ENCODE results near the gene APOL4.
"Not testable (repeated sequence)": the region's sequence is repeated elsewhere in the genome, so short reads cannot be mapped to it uniquely, and the experiment has no call there.

The APOL4 gene, protein sequence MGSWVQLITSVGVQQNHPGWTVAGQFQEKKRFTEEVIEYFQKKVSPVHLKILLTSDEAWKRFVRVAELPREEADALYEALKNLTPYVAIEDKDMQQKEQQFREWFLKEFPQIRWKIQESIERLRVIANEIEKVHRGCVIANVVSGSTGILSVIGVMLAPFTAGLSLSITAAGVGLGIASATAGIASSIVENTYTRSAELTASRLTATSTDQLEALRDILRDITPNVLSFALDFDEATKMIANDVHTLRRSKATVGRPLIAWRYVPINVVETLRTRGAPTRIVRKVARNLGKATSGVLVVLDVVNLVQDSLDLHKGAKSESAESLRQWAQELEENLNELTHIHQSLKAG

DNA sequence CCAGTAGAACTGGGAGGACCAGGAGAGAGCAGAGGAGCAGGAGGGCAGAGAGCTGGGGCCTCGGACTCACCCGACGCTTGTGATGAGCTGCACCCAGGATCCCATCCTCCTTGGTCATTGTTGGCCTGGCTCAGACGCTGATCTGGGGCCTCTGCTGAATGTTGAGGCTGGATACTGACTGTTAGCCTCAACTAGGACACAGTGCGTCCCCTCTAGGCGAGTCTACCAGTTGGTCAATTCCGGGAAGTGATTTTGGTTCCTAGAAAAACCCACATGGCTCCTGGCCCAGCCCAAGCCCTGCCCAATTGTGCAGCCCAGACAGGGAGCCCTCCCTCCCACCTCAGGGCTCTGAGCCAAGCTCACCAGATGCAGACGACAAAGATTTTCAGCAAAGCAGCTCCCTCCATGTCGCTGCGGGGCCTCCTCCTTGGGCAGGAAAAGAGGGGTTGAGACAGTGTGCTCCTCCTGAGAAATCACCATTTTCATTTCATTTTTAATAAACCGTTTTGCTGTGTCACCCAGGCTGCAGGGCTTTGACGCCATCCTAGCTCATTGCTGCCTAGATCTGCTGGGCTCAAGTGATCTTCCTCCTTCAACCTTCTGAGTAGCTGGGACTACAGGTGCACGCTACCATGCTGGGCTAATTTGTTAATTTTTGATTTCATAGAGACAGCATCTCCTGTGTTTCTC, at the start of gene APOL4:
APOL4 (minus strand) TSS at position 180 of the 690 bp plus-strand sequence; CDS start at position 105, 75 bp downstream.
- DNase-seq (ENCODE audit: low read depth, low spot score) = peak; percentile 39

DNA sequence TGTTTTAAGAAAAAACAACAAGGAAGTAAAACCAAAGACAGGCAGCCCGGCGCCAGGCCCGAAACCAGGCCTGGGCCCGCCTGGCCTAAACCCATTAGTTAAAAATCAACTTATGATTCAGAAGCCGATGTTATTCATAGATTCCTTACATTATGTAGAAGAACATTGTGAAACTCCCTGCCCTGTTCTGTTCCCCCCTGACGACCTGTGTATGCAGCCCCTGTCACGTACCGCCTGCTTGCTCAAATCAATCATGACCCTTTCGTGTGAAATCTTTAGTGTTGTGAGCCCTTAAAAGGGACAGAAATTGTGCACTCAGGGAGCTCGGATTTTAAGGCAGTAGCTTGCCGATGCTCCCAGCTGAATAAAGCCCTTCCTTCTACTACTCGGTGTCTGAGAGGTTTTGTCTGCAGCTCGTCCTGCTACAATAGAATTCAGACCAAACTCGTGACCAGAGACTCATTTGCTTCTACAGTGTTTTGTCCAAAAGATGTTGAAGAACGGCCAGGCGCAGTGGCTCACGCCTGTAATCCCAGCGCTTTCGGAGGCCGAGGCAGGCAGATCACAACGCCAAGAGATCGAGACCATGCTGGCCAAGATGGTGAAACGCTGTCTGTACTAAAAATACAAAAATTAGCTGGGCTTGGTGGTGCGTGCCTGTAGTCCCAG, 48.8 kb upstream of the APOL4 start:
- not testable (repeated sequence) for DNase-seq (ENCODE audit: low read depth, low spot score)

DNA sequence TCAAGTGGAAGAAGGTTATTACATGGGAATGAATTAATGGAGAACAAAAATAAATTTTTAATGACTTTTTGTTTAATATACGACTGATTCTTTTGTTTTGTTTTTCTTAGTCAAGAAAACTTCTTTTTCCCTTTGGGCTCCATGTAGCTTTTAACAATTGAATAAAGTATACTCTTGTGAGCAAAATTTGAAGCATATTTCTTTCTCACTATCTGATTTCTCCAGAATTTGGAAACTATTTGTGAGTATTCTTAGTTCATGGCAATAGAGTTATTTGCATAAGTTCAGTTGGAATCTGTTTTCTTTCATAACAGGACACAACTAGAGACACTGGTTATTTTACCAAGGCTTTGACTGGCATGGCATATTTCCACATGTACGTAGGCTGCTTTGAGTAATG, 47.6 kb upstream of the APOL4 start:
- DNase-seq (ENCODE audit: low read depth, low spot score) = no peak

DNA sequence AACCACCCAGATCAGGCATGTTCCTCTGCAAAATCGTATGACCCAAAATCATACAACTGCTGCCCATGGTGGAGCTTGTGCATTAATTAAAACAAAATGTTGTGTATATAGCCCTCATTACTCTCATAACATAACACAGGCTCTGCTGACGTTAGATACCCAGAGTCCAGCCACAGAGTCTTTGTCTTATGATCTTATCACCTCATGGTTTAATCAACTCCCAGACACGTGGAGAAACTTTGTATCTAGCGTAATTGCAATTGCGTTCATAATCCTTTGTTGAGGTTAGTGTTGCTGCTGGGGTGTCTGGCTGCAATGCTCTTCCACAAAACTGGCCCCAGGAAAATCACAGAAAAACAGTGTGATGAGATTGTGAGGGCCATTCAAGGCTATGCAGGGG, 46.3 kb upstream of the APOL4 start:
- no peak for DNase-seq (ENCODE audit: low read depth, low spot score)

DNA sequence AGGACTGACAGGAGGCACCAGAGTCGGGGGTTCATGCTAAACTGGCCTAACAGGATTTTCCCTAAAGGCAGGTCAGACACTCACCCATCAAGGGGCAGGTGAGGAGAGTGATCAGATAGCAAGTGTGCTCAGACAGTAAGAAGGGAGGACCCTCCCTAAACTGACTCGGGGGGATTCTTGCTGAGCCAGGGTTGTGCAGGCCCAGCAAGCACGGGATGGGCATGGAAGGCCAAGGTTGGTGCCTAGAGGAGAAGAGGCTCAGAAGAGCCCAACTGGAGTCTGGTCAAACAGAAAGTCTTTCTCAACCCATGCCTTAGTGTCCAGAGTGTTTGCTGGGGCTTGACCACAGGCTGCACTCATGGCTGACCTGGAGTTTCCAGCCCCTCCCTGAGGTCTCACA, 45.1 kb upstream of the APOL4 start:
- no peak for DNase-seq (ENCODE audit: low read depth, low spot score)

DNA sequence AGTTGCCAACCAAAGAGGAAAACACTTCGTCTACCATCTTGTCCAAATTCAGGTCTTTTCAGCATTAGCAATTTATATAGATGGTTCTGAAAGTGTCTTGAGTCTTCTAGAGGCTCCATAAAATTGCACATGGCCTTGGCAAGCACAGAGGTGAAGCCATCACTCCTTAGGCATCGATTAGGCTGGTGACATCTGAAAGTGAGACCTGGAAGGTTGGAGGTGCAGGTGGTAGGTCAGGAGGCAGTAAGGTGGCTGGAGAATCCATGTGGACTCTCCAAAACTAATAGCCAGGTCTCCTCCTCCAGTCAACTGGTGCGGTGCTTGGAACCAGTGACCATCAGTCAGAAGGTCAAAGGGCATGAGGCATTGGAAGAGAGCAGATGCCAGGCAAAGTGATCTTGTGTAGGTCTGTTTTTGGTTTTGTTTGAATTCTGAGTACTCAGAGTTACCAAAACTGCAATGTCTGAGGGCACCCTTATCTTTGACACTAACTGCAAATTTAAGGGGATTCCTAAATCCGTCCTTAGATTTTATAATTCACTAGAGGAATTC, 44.3 kb upstream of the APOL4 start:
- DNase-seq (ENCODE audit: low read depth, low spot score) = no peak

DNA sequence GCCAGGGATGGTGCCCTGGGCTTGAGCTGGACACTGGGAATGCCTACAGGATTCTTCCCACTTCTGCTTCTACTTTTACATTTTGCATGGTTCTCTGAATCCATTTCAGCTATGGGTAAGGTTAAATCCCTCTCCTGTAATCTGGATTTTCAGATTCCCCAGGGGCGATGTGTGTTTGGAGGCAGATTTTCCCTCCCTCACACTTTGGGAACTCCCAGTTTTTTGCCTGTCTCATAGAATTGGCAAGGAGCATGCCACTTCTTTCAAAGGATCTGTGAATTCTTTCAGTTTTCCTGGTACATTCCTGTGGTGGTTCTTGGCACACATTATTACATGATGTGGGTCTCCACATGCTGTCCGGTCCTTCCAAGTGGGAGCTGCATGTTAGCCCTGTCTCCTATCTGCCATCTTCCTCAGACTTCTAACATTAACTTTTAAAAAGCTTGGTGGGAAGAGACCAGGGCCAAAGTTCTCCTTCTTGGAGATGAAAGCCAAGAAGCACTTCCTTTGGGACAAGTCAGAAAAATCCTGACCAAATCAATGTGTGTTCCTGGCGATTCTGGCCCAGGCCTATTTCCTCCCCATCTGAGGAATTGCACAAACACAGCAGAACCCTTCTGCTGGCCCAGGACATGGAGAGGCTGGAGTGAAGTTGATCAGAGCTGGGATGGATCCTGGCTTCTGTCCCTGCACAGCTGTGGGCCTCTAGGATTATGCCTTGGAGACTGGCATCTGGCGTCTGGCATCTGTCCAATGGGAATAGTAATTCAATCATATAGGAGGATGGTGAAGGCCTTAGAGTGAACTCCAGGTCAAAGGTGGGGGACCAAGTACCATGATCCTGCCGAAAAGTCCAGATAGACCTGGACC, 43.1 kb upstream of the APOL4 start:
- DNase-seq (ENCODE audit: low read depth, low spot score) = peak; percentile 85

DNA sequence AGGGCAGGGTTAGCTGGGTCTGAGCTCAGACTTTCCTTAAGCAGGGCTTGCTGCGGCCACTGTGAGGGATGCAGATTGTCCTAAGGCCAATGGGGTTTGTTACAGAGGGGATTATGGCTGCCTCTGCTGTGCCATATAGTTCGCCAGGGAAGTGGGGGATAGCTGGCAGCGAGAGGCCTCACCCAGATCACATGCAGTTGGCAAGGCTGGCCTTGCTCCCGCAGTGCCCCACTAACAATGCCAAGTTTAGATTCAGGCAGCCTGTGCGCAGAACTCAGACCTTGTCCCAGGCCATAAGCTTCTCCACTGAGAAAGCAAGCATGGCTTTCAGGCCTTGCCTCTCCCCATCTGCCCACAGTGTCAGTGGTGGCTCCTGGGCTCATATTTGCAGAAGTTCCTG, 42.4 kb upstream of the APOL4 start:
- DNase-seq (ENCODE audit: low read depth, low spot score) = peak; percentile 4

DNA sequence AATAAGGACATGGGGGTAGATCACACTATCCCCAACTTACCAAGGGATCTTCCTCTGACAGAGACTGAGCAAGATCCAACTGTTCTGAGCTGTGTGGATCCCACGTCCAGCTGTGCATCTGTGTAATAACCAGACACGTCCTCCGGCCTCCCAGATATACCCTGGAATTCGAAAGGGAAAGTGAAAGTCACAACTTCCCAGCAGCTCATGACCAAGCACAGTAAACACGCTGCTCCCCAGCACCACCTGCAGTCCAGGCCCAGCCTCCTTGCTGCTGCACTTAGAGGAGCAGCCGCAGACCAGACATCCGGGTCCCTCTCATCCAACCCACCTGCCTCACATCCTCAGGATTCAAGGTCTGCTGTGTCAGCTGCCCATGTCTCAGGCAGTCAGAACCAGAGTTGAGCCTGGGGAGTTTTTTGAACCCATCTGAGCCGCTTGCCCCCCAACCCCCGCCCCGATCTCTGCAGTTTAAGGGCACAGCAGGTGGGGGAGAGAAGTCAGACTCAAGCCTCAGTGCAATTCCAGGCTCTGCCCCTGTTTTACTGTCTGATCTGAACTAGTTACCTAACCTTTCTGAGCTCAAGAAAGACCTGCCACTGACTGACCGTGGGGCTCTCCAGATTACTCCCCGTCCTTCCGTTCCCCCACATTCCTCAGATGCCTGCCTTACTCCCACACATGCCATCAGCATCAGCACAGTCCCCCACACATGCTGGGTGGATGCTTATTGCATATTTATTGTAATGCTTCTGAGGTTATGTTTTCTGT, 38.0 kb upstream of the APOL4 start, which contains the start of gene APOL2:
APOL2 (minus strand) TSS at position 127 of the 771 bp plus-strand sequence. CDS start 6,365 bp downstream, outside the sequence.
- DNase-seq (ENCODE audit: low read depth, low spot score) = peak; percentile 95

DNA sequence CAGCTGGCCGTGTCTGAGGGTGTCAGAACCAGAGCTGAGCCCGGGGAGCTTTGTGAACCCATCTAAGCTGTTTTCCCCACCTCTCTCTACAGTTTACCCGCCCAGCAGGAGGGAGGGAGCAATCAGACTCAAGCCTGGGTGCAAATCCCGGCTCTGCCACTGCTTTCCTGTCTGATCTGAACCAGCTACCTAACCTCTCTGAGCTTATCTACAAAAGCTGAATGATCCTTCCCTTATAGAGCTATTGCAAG, 37.5 kb upstream of the APOL4 start:
- DNase-seq (ENCODE audit: low read depth, low spot score) = no peak

DNA sequence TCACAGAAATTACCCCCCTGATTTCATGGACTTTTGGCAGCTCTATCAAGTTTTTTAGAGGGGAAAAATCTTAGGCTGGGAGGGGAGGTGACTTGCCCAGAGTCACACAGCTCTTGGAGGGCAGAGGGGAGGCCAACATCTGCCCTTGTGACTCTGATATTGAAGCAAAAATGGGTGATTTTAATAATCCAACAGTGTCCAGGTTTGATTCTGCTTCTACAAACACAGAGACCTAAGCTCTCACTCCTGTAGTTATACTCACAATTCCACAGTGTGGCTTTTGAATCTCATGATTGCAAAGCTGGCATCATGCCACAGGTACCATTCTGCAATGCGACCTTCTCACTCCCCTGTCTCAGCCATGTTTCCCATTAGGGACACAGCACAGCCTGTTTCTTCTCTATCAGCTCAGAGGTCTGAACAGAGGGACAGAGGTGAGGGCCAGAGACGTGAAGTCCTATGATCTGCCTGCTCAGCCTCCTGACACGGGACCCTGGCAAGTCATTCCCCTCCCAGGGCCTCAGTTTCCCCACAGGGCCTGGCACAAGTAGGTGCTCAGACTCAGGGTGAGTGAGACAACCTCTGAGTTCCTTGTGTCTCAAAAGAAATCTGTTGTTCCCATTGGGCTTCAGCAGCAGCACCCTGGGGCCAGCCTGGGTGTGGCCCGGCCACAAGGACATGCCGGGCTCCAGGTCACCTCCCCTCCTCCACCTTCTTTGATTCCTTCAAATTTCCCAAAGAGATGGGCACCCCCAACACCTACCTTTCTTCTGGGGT, 37.0 kb upstream of the APOL4 start:
- DNase-seq (ENCODE audit: low read depth, low spot score) = no peak

DNA sequence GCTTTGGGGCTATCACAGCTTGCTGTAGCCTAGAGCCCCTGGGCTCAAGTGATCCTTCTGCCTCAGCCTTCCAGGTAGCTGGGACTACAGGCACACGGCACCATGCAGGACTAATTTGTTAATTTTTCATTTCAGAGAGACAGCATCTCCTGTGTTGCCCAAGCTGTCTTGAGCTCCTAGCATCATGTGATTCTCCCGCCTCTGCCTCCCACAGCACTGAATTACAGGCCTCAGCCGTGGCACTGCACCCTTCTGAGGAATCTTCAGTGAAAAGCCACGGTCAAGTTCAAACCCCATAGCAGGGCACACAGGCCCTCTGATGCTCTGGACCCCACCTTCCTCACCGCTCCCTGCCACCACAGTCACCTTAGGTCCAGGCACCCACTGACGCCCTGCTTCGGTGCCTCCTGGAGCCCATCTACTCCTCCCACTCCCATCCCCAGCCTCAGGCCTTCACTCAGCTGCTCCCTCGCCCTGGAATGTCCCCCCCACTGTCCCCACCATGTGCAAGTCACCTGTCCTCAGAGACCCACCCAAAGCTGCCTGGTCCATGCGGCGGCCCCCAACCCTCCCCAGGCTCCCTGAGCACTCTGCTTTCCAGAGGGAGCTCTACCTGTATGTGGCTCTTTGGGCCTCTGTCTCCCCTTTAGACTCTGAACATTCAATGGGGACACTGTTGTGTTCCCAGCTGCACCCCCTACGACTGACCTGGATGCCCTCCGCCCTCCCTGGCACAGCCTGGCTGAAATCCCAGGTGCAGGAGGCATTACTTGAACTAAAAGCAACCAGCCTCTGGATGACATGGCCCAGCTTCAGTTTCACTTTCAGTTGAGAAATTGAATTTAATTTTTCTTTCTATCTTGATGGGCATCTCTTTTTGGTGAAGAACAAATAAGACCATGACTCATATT, 36.1 kb upstream of the APOL4 start:
- DNase-seq (ENCODE audit: low read depth, low spot score) = no peak

DNA sequence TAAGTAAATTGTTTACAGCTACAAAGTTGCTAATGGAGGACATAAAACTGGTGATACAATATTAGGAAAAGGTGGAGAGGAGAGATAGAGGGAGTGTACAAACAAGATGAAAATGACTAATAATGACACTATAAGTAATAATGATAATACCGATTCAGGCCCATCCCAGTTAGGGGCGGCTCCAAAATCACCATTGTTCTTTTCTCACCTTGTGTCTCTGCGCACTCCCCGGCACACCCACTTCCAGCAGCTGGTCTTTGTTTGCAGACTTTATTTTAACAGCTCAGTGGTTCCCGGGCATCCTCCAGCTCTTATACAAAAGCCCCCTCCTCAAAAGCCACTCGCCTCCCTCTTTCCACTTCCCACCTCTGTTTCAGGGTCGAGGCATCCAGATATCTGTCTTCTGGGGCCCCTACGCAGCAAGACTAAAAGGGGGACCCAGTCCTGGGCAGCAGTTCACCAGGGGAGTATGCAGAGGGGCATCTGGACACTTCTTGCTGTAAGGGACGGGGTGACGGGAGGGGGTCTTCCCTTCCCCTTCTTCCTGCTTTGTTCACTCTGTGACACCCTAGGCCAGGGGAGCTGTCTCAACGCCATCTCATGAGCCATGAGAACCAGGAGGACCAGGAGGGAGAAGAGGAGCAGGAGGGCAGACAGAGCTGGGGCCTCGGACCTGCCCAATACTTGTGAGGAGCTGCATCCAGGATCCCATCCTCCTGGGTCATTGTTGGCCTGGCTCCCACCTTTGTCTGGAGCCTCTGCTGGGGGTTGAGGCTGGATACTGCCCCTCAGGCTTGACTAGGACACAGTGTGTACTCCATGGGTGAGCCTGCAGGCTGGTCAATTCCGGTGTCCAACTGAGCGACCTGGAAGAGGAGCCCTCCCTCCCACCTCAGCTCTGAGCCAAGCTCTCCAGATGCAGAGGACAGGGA, 35.0 kb upstream of the APOL4 start:
- no peak for DNase-seq (ENCODE audit: low read depth, low spot score)

DNA sequence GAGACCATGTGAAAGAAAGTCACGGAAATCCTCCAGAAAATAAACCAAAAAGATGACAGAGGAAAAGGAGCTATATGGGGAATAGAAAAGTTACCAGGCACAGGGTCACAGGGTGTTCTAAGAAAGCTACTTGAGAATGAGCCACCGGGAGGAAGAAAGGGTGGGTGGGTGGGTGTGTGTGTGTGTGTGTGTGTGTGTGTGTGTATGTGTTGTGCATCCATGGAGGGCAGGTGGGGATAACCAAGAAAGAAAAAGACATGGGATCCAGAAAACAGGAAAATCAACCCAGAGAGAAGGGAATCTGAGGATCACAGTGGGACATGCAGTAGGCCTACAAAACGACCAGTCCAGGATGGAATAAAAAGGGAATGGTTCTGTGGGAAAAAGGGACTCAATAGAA, 34.0 kb upstream of the APOL4 start:
- no peak for DNase-seq (ENCODE audit: low read depth, low spot score)

DNA sequence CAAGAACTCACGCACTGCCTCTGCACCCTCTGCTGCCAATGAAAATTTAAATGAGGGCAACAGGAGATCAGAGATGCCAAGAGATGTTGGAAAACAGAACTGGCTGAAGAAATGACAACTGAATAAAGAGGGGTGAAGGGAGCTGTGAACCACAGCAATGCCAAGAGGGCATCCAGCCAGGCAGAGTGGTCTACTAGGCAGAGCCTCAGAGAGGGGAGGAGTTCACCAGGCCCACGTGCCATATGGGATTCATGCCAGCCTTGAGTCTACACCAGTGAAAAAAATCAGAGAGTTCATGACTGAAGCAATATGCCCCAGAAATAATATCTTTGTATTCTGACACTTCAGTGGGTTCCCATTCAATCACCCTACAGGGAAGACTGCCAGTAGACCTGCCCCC, 33.3 kb upstream of the APOL4 start:
- DNase-seq (ENCODE audit: low read depth, low spot score) = no peak

DNA sequence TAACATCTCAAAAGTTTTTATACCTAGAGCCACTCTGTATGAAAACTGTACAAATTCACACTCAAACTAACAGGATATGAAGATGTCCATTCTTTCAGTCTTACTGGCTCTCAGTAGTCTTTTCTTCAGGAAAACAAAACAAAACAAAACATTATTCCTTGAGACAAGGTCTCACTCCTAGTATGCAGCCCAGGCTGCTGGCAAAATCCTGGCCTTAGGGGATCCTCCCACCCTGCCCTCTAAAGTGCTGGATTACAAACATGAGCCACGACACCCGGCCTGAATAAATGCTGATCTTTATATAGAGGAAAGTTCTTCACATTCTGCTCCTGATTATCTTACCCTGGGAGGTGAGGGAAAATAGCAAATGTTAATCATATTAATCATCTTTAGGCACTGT, 32.6 kb upstream of the APOL4 start:
- no peak for DNase-seq (ENCODE audit: low read depth, low spot score)

DNA sequence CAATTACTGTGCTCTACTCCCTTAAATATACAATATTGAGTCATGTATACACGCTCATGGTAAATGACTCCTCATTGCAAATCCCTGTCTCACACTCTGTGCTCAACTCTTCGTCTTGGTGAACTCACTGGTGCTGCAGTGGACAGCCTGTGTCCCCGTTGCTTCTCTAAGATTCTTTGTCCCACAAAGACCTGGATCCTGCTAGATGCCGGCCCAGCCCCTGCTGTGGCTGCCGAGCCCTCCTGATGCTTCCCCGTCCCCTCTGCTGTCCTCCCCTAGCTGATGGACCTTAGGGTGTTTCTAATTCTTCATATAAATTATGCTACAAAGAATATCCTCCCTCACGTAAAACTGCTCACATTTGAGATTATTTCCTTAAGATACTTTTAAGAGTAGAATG, 32.2 kb upstream of the APOL4 start:
- no peak for DNase-seq (ENCODE audit: low read depth, low spot score)
